Measurements from ENCODE around the gene PAK4. TPM values are rescaled to one million over a fixed set of nuclear protein-coding genes. Genes with fewer than 3 reads are reported as not detected.

The PAK4 gene
- total RNA-seq, 1 experiment from 2014 or later: 90.1 TPM

DNA sequence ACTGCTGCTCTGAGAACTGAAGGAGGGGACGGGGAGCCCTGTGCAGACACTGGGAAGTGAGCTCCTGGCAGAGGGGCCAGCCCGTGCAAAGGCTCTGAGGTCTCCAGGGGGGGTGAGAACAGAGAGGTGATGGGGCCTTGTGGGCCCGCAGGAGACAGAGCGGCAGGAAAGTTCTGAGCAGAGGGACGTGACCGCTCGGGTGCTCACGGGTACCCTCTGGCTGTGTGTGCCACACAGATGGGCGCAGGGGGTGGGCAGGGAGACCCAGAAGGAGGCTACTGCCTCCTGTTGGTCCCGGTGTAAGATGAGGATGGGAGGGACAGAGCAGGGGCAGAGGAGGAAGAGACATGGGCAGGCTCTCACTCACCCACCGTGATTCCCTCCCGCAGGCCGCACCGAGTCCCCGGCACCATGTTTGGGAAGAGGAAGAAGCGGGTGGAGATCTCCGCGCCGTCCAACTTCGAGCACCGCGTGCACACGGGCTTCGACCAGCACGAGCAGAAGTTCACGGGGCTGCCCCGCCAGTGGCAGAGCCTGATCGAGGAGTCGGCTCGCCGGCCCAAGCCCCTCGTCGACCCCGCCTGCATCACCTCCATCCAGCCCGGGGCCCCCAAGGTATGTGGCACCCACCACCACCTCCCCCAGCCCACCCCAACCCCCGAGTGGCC lies 43.7 kb downstream of the PAK4 start:
- Histone ChIP-seq H3K9me2 (ENCODE audit: insufficient read depth) (no peaks in the 10 kb centered on the region), H3K4me2 (ENCODE audit: low read length) (no peak overlapping the region), H3K27me3 (ENCODE audit: insufficient read depth, low read length) (no peaks in the 10 kb centered on the region), H3K9ac (ENCODE audit: low read length) (no peak overlapping the region), H3K27ac (ENCODE audit: low read depth, low read length) (no peak overlapping the region), H4K20me1 (ENCODE audit: insufficient read depth) (no peaks in the 10 kb centered on the region), H3K9me3 (ENCODE audit: control insufficient read depth in 1 of 2, insufficient read depth in 1 of 2, low read depth in 1 of 2, low read length in 2 of 2) (no peaks in the 10 kb centered on the region), H3K79me2 (ENCODE audit: insufficient read depth, low read length) (peaks cover 15% of the 10 kb centered on the region; the same call in 1 of the 2 replicates), H3K4me1 (ENCODE audit: control insufficient read depth in 1 of 2, insufficient read depth in 2 of 2, low read length in 2 of 2) (peaks cover 16 to 22% of the 10 kb centered on the region in 2 experiments; a peak in 3 of 4 replicates), H3K4me3 (replicated peaks in 1 of 2; ENCODE audit: low read depth in 1 of 2, low read length in 2 of 2) (no peak overlapping the region), H2AFZ (ENCODE audit: low read depth, low read length, poor library complexity, severe bottlenecking) (no peak overlapping the region), H3K36me3 (ENCODE audit: control insufficient read depth in 1 of 2, insufficient read depth in 2 of 2, low read length in 2 of 2) (peaks cover 3 to 5% of the 10 kb centered on the region in 2 experiments; a peak in 2 of 4 replicates)
- intact Hi-C loops (cut with micrococcal nuclease): no loop called here
- ATAC-seq: no peak
- ChIA-PET CTCF (no interaction called here), RAD21 (ENCODE audit: low non-redundant PET in 1 of 2, low total read pairs in 2 of 2, uncharacterized antibody in 2 of 2, unreplicated experiment in 2 of 2) (no interaction called here), POLR2A (no interaction called here)
- DNase-seq (ENCODE audit: low read depth, low spot score): no peak
- TF ChIP-seq SIN3A (IDR thresholded peaks at IDR 0.05; ENCODE audit: low read depth) (no peak), SRF (IDR thresholded peaks at IDR 0.05; ENCODE audit: low read depth) (no peak), EGR1 (IDR thresholded peaks at IDR 0.05; ENCODE audit: low read depth) (no peak), SP1 (IDR thresholded peaks at IDR 0.05; ENCODE audit: low read depth) (no peak), EZH2 (IDR thresholded peaks at IDR 0.05) (no peak), CEBPB (IDR thresholded peaks at IDR 0.05; ENCODE audit: low read depth) (no peak), POLR2A (IDR thresholded peaks at IDR 0.05; ENCODE audit: borderline replicate concordance, extremely low read depth, insufficient read depth, insufficient read length) (no peak), RAD21 (IDR thresholded peaks at IDR 0.05; ENCODE audit: low read depth) (no peak), JUND (IDR thresholded peaks at IDR 0.05) (no peak)
- TF ChIP-seq, protein P1, sequence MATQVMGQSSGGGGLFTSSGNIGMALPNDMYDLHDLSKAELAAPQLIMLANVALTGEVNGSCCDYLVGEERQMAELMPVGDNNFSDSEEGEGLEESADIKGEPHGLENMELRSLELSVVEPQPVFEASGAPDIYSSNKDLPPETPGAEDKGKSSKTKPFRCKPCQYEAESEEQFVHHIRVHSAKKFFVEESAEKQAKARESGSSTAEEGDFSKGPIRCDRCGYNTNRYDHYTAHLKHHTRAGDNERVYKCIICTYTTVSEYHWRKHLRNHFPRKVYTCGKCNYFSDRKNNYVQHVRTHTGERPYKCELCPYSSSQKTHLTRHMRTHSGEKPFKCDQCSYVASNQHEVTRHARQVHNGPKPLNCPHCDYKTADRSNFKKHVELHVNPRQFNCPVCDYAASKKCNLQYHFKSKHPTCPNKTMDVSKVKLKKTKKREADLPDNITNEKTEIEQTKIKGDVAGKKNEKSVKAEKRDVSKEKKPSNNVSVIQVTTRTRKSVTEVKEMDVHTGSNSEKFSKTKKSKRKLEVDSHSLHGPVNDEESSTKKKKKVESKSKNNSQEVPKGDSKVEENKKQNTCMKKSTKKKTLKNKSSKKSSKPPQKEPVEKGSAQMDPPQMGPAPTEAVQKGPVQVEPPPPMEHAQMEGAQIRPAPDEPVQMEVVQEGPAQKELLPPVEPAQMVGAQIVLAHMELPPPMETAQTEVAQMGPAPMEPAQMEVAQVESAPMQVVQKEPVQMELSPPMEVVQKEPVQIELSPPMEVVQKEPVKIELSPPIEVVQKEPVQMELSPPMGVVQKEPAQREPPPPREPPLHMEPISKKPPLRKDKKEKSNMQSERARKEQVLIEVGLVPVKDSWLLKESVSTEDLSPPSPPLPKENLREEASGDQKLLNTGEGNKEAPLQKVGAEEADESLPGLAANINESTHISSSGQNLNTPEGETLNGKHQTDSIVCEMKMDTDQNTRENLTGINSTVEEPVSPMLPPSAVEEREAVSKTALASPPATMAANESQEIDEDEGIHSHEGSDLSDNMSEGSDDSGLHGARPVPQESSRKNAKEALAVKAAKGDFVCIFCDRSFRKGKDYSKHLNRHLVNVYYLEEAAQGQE (IDR thresholded peaks at IDR 0.05; ENCODE audit: low read depth): no peak
- BruUV-seq (replicated peaks): no TSS peak
